ENCODE measurements around the gene TDRD1. TPM values are rescaled to one million over a fixed set of nuclear protein-coding genes. Genes with fewer than 3 reads are reported as not detected.
A peak's percentile ranks its signal among the peaks of the same experiment; 100 is the strongest.
"Not testable (repeated sequence)": the region's sequence is repeated elsewhere in the genome, so short reads cannot be mapped to it uniquely, and the experiment has no call there.

Gene TDRD1, protein sequence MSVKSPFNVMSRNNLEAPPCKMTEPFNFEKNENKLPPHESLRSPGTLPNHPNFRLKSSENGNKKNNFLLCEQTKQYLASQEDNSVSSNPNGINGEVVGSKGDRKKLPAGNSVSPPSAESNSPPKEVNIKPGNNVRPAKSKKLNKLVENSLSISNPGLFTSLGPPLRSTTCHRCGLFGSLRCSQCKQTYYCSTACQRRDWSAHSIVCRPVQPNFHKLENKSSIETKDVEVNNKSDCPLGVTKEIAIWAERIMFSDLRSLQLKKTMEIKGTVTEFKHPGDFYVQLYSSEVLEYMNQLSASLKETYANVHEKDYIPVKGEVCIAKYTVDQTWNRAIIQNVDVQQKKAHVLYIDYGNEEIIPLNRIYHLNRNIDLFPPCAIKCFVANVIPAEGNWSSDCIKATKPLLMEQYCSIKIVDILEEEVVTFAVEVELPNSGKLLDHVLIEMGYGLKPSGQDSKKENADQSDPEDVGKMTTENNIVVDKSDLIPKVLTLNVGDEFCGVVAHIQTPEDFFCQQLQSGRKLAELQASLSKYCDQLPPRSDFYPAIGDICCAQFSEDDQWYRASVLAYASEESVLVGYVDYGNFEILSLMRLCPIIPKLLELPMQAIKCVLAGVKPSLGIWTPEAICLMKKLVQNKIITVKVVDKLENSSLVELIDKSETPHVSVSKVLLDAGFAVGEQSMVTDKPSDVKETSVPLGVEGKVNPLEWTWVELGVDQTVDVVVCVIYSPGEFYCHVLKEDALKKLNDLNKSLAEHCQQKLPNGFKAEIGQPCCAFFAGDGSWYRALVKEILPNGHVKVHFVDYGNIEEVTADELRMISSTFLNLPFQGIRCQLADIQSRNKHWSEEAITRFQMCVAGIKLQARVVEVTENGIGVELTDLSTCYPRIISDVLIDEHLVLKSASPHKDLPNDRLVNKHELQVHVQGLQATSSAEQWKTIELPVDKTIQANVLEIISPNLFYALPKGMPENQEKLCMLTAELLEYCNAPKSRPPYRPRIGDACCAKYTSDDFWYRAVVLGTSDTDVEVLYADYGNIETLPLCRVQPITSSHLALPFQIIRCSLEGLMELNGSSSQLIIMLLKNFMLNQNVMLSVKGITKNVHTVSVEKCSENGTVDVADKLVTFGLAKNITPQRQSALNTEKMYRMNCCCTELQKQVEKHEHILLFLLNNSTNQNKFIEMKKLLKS
- not detected in 2 replicates for total RNA-seq (2014; rRNA removed; shearing (Covaris generic))
- polyA plus RNA-seq (2015; cell fraction: cytosol; rRNA removed): not detected in 2 replicates
- not detected in 2 replicates for polyA plus RNA-seq (2015; cell fraction: nucleus; rRNA removed)

DNA sequence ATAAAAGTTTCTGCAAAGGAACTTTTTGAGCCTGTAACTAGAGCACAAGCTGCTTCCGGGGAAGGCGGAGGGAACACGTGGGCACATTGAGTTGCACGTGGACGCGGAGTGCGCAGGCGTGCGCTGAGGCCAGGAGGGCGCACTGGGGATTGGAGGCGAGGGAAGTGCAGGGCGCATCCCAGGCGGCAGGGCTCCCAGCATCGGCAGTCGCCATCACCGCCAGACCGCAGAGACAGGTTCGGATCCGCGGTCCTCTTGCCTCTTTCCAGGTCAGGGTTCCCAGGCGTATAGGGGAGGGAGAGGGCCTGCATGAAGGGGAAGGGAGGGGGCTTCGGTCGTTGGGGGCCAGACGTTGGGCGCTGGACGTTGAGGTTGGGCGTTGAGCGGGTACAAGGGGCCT lies at the start of gene TDRD1:
Gene TDRD1 (plus strand): TSS at position 206 of the 400 bp plus-strand sequence. CDS start 8,479 bp downstream, outside the sequence.
- no peak for DNase-seq (ENCODE audit: low read depth)

DNA sequence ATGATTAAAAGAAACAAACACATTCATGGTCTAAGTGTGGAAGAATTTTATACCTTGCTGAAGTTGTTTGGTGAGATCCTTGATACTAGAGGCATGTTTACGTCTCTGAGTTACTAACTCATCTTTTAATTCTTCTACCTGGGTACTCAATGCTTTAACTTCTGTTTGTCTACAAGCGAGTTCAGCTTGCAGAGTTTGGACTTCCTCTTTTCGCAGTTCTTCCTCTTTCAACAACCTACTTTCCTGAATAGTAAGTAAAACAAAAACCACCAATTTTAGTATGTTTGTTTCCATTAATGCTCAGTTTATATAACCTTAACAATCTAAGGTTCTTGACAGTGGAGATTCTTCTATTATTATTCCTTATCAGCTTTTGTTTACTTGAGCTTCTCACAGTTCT lies 48.1 kb upstream of the TDRD1 start:
- no peak for DNase-seq (ENCODE audit: low read depth)

DNA sequence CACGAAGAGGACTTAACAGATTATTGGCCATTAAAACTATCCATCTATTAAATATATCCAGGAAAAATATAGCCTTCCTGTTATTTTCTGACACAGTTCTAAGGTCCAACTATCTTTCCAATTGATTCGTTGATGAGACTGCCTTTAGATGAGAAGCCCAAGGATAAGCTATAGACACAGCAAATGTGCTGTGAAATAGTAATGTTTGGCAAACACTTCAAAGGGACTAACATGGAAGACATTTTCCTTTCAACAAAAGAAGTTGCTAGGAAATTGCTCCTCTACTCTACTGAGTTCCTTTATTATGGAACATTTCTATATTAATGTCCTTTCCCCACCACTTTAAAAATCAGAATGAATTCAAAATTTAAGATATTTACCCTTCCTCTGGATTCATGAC lies 43.7 kb upstream of the TDRD1 start:
- no peak for DNase-seq (ENCODE audit: low read depth)

DNA sequence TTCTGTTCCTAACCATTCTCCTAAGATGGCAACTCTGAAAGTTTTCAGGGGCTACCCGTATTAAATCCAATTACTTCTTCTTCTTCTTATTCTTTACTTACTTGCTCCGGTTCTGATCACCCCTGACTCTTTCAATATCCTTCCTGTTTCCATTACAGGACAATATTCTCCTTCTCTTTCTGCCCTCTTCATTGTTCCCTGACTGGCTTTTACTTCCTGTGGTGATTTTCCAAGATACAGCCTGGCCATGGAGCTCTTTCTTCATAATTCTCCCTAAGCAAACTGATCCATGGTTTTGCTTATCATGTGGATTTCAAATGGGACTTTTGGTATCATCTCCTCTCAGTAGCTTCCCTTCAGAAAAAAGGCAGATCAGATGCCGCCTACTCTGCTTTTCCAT lies 40.6 kb upstream of the TDRD1 start:
- DNase-seq (ENCODE audit: low read depth): no peak

DNA sequence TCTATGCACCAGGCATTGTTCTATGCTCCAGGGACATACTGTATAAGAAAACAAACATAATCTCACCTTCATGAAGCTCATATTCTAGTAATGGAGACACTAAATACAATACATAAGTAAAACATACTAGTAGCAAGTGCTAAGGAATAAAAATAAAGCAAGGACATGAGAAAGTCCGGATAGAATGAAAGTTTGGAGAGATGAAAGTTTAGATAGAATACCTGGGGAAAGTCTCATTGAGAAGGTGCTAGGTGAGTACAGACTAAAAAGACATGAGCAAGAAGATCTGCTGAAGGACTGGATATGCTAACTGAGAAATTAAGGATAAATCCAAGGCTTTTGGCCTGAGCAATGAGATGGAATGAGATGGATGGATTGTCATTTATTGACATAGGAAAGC lies 39.1 kb upstream of the TDRD1 start:
- DNase-seq (ENCODE audit: low read depth): no peak

DNA sequence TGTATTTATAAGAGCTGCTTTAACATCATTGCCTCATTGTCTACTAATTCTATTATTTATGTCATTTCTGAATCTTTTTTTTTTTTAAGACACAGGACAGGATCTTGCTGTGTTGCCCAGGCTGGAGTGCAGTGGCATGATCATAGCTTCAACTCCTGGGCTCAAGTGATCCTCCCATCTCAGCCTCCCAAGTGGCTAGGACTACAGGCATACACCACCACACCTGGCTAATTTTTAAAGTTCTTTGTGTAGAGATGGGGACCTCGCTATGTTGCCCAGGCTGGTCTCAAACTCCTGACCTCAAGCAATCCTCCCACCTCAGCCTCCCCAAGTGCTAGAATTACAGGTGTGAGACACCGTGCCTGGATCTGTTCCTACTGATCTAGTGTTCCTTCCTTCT lies 38.3 kb upstream of the TDRD1 start:
- not testable (repeated sequence) for DNase-seq (ENCODE audit: low read depth)

DNA sequence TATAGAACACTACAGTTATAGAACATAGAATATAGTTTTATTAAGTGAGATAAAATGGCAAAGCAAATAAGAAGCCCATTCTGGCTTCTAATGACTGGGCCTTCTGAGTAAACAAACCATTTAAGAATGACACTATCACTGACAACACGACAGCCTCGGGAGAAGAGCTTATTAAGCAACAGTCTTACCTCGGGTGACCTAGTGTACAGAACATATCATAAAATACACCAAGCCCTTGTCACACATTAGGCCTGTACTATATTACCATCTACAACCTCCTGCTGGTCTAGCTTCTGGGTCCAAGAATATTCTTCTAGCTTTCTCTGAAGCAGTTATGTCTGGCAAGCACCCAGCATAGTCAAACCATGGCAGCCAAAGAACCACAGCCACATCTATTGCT lies 37.1 kb upstream of the TDRD1 start:
- DNase-seq (ENCODE audit: low read depth): no peak

DNA sequence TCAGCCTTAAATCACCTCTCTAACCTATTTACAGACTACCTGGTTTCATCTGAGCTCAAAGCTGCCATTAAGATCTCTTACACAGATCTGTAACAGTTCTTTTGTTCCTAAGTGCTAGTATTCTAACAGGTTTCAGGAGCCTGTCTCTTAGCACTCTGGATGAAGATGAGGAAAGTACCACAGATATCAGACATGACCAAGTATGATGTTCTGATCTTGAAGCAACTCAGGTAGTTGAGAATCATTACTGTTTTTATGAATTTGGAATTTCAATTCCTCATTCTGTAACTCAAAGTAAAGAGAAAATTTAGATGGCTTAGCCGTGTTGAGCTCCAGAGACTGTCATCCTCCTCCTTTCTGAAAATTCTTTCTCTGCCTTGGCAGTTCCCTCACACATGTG lies 36.0 kb upstream of the TDRD1 start:
- DNase-seq (ENCODE audit: low read depth): no peak

DNA sequence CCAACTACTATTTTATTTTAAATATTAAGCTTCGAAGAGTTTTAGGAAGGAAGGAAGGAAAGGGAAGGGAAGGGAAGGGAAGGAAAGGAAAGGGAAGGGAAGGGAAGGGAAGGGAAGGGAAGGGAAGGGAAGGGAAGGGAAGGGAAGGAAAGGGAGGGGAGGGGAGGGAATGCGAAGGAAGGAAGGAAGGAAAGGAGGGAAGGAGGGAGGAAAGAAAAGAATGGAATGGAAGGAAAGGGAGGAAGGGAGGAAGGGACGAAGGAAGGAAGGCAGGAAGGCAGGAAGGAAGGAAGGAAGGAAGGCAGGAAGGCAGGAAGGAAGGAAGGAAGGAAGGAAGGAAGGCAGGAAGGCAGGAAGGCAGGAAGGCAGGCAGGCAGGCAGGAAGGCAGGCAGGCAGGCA lies 29.7 kb upstream of the TDRD1 start:
- not testable (repeated sequence) for DNase-seq (ENCODE audit: low read depth)

DNA sequence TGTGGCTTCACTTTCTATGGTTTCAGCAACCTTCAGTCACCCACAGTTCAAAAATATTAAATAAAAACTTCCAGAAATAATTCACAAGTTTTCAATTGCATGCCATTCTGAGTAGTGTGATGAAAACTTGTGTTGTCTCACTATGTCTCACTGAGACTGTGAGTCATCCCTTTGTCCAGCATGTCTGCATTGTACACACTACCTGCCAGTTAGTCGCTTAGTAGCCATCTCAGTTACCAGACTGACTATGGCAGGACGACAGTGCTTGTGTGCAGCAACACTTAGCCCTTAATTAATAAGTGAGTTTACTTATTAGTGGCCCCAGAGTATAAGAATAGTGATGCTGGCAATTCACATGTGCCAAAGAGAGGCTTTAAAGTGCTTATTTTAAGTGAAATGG lies 27.7 kb upstream of the TDRD1 start:
- DNase-seq (ENCODE audit: low read depth): peak; percentile 81

DNA sequence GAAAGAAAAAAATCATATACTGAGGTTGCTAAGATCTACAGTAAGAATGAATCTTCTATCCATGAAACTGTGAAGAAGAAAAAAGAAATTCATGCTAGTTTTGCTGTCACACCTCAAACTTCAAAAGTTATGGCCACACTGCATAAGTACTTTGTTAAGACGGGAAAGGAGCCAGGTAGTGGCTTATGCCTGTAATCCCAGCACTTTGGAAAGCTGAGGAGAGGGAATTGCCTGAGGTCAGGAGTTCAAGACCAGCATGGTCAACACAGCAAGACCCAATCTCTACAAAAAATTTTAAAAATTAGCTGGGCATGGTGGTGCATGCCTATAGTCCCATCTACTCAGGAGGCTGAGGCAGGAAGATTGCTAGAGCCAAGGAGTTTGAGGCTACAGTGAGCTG lies 27.3 kb upstream of the TDRD1 start:
- DNase-seq (ENCODE audit: low read depth): no peak

DNA sequence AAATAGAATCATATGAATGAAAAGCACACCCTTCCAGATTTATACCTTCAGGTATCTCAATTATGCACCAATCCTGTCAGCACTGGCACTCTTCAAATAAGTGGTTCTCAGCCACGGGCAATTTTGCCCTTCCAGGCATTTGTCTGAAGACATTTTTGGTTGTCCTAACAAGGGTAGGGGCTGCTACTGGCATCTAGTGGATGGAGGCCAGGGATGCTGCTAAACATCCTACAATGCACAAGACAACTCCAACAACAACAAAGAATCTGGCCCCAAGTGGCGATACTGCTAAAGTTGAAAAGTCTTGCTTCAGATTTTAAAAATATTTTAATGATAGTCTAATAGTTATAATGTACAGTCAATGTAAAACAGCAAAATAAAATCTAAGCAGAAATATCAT lies 21.2 kb upstream of the TDRD1 start:
- no peak for DNase-seq (ENCODE audit: low read depth)

DNA sequence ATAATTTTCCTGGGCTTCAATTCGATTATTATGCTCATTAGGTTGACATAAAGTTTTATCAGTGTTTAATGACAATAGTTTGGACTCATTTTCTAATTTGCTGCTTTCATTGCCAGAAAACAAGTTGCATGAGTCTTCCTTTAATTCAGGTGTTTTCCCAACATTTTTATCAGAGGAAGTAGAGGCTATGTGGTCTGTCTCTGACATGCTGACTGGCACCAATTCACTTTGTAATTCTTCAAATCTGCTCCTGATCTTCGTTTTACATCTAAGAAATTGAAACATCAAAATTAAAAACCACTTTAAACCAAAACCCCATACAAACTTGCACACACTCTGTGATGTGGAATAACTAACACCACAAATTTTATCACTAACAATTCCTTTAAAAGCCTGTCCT lies 16.1 kb upstream of the TDRD1 start:
- no peak for DNase-seq (ENCODE audit: low read depth)

DNA sequence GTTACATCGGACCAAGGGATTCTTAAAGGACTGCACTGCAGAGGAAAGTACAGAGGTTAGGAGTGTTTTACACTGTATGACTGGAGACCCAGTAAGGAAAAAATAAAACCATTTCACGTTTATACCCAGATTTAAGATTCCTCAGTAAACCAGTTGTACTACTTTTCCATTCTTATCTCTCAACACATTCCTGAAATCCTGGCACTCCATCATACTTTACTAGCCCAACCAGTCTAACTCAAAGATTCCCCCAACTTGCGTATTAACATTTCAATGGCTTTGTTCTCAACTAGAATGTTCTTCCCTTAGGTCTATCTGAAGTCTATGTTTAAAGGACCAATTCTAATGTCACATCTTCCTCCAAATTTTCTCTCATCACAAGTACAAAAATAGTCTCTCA lies 13.1 kb upstream of the TDRD1 start:
- no peak for DNase-seq (ENCODE audit: low read depth)

DNA sequence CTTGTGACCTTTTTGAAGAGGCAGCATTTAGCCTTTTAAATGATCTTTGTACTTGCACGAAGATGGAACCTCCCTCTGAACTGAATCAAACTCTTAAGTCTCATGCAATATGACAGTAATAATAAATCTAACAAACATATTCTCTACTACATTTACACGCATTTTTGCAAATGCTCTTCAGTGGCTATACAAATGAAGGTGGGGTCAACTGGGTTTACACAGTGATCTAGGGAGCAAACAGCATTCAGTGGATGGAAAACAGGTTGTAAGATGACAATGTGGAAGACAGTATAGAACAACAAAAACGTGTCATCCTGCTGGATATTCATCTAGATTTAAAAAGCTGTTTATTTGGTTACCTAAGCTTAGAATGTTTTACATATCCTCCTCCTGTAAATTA lies 12.7 kb upstream of the TDRD1 start:
- no peak for DNase-seq (ENCODE audit: low read depth)

DNA sequence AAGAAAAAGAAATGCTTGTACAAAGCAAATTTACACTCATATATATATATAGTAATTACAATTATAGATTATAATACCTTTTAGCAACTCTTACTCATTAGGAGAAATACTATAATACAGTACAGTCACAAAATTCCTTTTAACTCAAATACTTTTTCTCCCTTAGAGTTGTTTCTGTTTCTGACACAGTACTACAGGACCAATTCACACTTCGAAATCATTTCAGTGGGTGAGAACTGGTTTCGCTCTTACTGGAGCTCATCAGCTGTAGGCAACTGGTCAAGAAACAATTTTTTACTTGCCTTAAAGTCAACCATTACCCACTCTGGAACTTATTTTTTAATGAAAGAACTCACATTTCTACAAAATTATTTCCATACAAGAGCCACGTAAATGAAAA lies 11.2 kb upstream of the TDRD1 start:
- DNase-seq (ENCODE audit: low read depth): no peak

DNA sequence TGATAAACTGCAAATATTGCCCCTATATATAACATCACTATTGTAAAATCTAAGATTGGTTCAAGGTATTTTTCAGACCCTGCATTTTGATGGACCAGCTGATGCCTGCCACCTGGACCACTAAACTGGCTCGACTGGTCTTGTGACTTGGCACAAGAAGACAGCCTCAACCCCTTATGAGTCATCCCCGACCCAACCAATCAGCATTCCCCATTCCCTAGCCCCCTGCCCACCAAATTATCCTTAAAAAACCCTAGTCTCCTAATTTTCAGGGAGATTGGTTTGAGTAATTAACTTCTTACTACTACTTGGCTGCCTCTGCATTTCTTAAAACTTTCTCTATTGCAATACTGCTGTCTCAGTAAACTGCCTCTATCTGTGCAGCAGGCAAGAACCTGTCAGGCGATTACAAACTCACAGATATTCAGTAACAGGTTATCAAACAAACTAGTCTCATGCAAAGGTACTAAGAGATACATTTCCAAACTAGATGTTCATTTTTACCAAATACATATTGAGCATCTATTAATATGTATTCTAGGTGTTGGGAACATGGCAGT lies 10.6 kb upstream of the TDRD1 start:
- DNase-seq (ENCODE audit: low read depth): no peak

DNA sequence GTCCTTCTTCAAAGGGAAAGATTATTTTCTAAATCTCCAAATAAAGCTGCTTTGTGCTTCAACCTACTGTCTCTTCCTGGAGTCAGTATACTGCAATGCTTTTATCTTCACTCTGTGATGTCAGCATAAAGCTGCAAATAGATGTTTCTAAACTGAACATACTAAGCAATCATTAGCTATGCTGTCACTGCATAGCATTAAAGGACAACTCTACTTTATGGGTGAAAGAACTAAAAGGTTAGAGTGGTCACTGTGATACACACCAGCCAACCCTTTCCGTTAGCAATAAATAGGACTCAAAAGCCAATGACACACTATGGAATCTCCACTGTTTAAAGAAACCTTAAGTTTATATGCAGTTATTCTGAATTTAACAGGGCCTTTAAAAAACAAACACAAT lies 6.9 kb upstream of the TDRD1 start:
- DNase-seq (ENCODE audit: low read depth): no peak

DNA sequence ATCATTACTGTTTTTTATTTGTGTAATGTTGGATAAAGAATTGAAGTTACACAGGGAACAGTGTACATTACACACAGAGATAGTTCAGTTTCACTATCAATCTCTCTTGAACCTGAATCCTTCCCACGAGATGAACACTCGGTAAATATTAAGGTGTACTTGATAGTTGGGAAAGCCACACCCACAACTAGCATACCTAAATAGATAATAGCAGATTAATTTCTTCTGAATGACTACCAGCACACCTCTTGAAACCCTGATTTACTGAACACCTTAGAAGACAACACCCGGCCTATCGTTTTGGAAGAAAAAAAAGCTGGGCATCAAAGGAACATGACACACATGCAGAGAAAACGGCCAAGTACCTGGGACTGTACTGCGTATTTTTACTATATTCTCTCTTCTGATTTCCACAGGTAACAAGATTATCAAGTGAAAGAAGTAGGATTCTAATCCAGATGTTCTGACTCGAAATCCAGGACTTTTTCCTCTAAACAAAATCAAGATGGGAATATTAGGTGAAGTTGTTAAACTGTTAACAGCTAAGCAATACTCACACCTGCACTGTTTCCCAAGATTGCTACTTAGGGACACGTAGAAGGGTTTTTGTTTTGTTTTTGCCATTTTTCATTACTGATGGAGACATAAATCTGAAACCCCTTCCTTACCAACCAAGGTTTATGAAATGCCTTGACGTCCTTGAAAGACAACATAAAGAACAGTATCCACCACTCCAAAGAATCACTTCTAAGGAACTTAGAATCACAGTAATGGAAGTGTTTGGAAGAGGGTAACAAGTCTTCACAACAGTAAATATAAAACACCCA lies 6.2 kb upstream of the TDRD1 start:
- DNase-seq (ENCODE audit: low read depth): no peak

DNA sequence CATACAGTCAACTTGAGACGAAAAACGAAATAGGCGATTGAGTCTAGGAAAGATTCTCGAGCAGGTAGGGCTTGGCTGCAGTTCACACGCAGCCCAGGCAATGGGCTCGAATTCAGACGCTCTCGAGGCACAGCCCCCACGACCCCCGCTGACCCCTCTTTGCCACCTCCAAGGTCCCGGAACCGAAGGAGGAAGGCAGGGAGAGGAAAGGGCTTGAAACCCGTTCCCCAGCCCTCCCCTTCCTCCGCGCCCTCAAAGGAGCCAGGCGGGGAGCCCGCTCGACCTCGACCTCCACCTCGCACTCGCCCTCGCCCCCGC lies 5.6 kb upstream of the TDRD1 start:
- no peak for DNase-seq (ENCODE audit: low read depth)

Measured in HT1080 (cell line).